LoVo (cell line): Measurements from ENCODE around the gene SPATA4.

Source experiments
- DNase-seq: peaks from one replicate; pipeline ENCODE4 v3.0.0-alpha.2; 2016; ENCODE audit warnings: low spot score

Gene SPATA4

GRCh38 chr4:176189891-176190795 is 5.2 kb downstream of the SPATA4 start:
- no peak for DNase-seq

- no peak for DNase-seq
These were observed 6.7 kb downstream of the SPATA4 start for GRCh38 chr4:176188654-176189053.

DNA sequence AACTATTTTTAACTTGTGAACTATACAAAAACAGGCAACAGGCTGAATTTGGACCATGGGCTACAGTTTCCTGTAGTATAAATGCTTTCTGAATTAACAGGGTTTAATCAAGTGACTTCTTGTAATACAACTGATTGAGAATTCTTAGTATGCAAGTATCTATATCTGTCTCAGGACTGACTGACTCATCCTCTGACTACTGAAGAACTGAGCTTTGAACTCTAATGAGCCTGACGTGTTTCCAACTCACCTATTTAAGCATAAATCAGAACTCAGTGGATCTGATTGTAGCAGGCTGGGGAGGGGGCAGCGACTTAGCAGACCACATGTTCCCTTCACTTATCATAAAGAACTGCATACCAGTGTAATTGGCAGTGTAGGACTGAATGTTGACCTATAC is 7.8 kb downstream of the SPATA4 start:
- DNase-seq = no peak

DNA sequence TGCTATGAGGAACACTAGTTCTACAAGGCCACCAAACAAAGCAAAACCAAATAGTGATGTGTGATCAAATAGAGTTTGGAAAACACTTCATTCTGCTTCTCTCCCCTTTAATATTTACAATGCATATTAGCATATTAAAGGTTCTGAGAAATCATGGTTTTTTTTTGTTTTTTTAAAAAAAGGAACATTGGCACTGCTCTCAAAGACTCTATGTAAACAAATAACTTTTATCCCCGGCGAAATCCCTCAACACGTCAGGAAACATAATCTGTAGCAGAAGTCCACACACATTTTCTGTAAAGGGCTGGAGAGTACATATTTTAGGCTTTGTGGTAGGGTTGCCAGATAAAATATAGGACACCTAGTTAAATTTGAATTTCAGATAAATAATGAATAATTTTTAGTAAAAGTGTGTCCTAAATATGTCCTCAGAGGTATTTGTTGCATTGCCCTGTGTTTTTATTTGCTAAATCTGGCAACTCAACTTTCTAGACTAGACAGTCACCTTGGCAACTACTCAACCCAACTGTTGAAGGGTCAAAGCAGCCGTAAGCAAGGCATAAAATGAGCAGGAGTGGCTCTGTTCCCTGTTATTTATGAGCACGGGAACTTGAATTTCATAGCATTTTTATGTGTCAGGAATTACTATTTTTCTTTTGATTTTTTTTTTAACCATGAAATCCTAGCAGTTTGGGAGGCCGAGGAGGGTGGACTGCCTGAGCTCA is 8.6 kb downstream of the SPATA4 start:
- no peak for DNase-seq

- DNase-seq = no peak
These were observed 9.3 kb downstream of the SPATA4 start for GRCh38 chr4:176186067-176186466.

DNA sequence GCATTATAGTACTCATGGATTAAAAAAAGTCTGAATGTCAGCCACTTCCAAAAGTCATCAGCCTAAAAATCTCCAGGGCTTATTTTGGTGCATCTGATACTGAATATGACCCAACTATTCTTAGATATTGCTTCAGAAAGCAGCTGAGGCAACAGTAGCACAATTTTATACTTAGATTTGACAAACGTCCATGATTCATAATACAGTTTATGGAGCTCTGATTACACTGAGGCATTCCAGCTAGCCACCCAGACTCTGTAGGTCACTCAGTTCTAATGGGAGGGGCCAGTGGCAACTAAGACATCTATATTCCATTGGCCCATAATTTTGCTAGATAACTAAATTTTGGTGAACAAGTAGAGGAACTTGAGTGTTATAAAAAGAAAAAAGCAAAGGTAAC is 10.3 kb downstream of the SPATA4 start:
- DNase-seq = no peak

GRCh38 chr4:176163041-176163440 is 32.3 kb downstream of the SPATA4 start:
- no peak for DNase-seq

DNA sequence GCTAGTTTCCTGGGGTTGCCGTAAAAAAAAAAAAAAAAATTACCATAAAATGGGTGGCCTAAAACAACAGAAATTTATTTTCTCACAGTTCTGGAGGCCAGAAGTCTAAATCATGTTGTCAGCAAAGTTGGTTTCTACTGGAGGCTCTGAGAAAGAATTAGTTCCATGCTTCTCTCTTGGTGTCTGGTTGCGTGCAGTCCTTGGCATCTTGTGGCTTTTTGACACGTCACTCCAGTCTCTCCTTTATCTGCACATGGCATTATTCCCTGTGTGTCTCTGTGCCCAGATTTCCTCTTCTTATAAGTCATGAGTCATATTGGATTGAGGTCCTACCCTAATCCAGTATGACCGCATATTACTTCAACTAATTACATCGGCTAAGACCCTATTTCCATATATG is 38.7 kb downstream of the SPATA4 start:
- no peak for DNase-seq

GRCh38 chr4:176153124-176153523 is 42.3 kb downstream of the SPATA4 start:
- no peak for DNase-seq

- DNase-seq = no peak
These were observed 44.7 kb downstream of the SPATA4 start for GRCh38 chr4:176150704-176151103.

- DNase-seq = peak; percentile 16
These were observed 45.1 kb downstream of the SPATA4 start for GRCh38 chr4:176150356-176150682.

DNA sequence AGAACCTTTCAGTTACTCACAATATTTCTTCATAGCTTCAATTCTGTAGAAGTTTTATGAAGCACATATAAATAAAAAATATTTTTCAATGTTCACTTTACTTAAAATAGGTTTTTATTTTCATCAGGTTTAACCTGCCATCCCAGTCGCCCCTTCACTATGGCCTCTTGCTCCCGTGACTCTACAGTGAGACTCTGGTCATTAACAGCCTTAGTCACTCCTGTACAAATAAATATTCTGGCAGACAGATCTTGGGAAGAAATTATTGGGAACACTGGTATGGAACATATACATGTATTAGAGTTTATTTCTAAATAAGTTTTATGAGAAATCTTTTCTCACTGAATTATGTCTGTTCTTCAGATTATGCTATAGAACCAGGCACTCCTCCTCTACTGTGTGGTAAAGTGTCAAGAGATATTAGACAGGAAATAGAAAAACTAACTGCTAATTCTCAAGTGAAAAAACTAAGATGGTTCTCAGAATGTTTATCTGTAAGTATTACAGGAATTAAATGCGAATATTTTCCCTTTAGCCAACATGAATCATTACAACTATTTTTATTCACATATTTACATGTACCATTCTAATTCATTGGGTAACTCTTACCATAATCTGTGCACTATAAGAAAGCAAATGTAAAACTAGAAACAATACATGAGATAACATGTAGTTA is 45.6 kb downstream of the SPATA4 start:
- DNase-seq = no peak

DNA sequence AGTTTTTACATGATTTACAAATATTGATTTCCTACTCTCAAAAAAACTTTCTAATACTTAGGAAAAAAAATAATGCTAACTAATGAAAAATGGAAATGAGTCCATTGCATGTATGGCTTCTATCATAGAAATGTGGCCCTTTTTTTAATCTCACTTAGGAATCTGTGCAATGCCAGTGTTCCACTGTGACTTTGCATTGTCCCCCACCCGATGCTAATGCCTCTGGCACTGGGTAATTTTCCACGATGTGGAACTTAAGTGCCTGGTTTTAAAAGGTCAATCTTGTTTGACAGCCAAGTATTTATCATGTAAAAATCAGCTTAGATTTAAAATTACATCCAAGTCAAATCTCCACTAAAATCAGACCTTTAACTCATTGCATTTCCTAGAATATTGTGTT is 53.1 kb downstream of the SPATA4 start:
- no peak for DNase-seq

DNA sequence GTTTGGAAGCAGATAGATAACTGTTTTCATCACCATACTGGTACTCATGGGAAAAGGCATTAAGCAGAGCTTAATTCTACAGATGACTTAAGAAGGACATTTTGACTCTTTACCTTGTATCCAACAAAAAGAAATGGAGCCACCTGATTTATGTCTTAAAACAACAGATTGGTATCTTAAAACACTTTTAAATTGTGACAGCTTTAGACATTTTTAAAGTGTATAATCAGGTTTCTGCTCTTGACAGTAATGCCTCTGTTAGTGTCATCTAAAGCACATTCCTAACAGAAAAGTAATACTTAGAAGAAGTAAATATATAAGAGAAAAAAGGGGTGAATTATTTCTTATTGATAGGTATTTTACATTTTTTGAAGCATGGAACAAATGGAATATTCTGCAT is 55.9 kb downstream of the SPATA4 start:
- no peak for DNase-seq

GRCh38 chr4:176137631-176138030 is 57.8 kb downstream of the SPATA4 start:
- DNase-seq = no peak

DNA sequence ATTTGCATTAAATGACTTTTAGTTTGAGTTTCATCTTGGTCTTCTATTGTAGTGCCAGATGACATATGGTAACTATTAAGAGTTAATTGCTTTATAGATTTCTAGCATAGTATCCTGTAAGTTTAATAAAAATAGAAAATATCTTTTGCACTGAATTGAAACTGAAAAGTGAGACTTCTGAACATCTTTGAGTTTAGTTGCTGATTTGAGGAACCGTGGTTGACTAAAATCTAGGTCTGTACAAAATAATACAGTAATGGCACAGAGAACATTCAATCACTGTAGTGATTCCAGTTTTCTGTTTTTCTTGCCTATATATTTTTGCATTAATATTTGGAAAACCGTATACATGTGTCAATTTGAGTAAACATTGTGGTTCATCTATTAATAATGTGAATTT is 60.7 kb downstream of the SPATA4 start:
- DNase-seq = no peak
